Loucy (cell line): ENCODE results near the gene TBRG1.

Experiments
- H2AFZ ChIP-seq: fragments of 200-600 bp; sonication (generic); 2 replicates; pipeline ENCODE4 v1.6.0; 2016; ENCODE audit warnings: antibody characterized with exemption, mild to moderate bottlenecking, low read length, moderate library complexity
- H3F3A ChIP-seq: fragments of 200-600 bp; 2 replicates; pipeline ENCODE4 v1.6.0; 2016; ENCODE audit warnings: antibody characterized with exemption, low read depth, mild to moderate bottlenecking
- H3K27me3 ChIP-seq: fragments of 200-600 bp; sonication (generic); 2 replicates; pipeline ENCODE4 v1.6.1; 2014; ENCODE audit warnings: low read length, mild to moderate bottlenecking; ENCODE audit not compliant: insufficient read depth, poor library complexity, severe bottlenecking
- H3K36me3 ChIP-seq: fragments of 200-600 bp; sonication (generic); 2 replicates; pipeline ENCODE4 v1.6.1; 2016; ENCODE audit warnings: low read length; ENCODE audit not compliant: insufficient read depth
- H3K4me1 ChIP-seq: fragments of 200-600 bp; sonication (generic); 2 replicates; pipeline ENCODE4 v1.5.1; 2014; ENCODE audit warnings: low read length, mild to moderate bottlenecking; ENCODE audit not compliant: insufficient read depth, poor library complexity, severe bottlenecking
- H3K4me2 ChIP-seq: fragments of 200-600 bp; sonication (generic); 2 replicates; pipeline ENCODE4 v1.6.0; 2014; ENCODE audit warnings: antibody characterized with exemption, low read length, low read depth, mild to moderate bottlenecking; ENCODE audit not compliant: poor library complexity, severe bottlenecking
- H3K4me3 ChIP-seq: fragments of 200-600 bp; sonication (generic); 2 replicates; pipeline ENCODE4 v1.5.1; 2014; ENCODE audit warnings: low read length, mild to moderate bottlenecking, mixed read lengths; ENCODE audit not compliant: poor library complexity, severe bottlenecking
- H3K79me2 ChIP-seq: fragments of 200-600 bp; sonication (generic); 2 replicates; pipeline ENCODE4 v1.6.1; 2014; ENCODE audit warnings: low read length; ENCODE audit not compliant: insufficient read depth
- H3K9ac ChIP-seq: fragments of 200-600 bp; sonication (generic); 2 replicates; pipeline ENCODE4 v1.6.0; 2014; ENCODE audit warnings: mild to moderate bottlenecking, low read depth, low read length, moderate library complexity; ENCODE audit not compliant: poor library complexity, severe bottlenecking
- H3K9me2 ChIP-seq: fragments of 200-600 bp; sonication (generic); replicated peaks from 2 replicates; pipeline ENCODE4 v1.6.1; 2016; ENCODE audit warnings: low read depth, low read length, mixed read lengths
- H3K9me3 ChIP-seq: fragments of 200-600 bp; sonication (generic); 2 replicates; pipeline ENCODE4 v1.6.1; 2014; ENCODE audit warnings: mild to moderate bottlenecking, antibody characterized with exemption, low read length, low read depth; ENCODE audit not compliant: insufficient read depth
- H4K20me1 ChIP-seq: fragments of 200-600 bp; sonication (generic); 2 replicates; pipeline ENCODE4 v1.6.0; 2014; ENCODE audit warnings: antibody characterized with exemption, low read length, mild to moderate bottlenecking; ENCODE audit not compliant: insufficient read depth, poor library complexity, severe bottlenecking
- EZH2phosphoT487 ChIP-seq: fragments of 200-600 bp; IDR thresholded peaks from 2 replicates; pipeline ENCODE4 v1.6.1; 2018; ENCODE audit warnings: antibody characterized with exemption, mild to moderate bottlenecking, moderate library complexity, borderline replicate concordance
- TF ChIP-seq, protein P1 (sequence below): fragments of 200-600 bp; sonication (generic); conservative IDR thresholded peaks from 2 replicates; pipeline ENCODE4 v1.5.1; 2014; ENCODE audit warnings: mild to moderate bottlenecking, antibody characterized with exemption, low read length

TBRG1 gene

GRCh38 chr11:124633355-124633754, 10.7 kb downstream of the TBRG1 start:
- H3K9ac ChIP-seq, result no peak overlapping the region
- TF ChIP-seq, protein P1, sequence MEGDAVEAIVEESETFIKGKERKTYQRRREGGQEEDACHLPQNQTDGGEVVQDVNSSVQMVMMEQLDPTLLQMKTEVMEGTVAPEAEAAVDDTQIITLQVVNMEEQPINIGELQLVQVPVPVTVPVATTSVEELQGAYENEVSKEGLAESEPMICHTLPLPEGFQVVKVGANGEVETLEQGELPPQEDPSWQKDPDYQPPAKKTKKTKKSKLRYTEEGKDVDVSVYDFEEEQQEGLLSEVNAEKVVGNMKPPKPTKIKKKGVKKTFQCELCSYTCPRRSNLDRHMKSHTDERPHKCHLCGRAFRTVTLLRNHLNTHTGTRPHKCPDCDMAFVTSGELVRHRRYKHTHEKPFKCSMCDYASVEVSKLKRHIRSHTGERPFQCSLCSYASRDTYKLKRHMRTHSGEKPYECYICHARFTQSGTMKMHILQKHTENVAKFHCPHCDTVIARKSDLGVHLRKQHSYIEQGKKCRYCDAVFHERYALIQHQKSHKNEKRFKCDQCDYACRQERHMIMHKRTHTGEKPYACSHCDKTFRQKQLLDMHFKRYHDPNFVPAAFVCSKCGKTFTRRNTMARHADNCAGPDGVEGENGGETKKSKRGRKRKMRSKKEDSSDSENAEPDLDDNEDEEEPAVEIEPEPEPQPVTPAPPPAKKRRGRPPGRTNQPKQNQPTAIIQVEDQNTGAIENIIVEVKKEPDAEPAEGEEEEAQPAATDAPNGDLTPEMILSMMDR, result peak; percentile 54
- no peak for TF ChIP-seq EZH2phosphoT487
- H3K4me2 ChIP-seq, result no peak overlapping the region
- H3K27me3 ChIP-seq, result no peaks in the 10 kb centered on the region
- no peaks in the 10 kb centered on the region for H3F3A ChIP-seq
- H3K9me2 ChIP-seq, result no peaks in the 10 kb centered on the region
- H4K20me1 ChIP-seq, result peaks cover 2% of the 10 kb centered on the region
- H3K4me3 ChIP-seq, result no peak overlapping the region
- H3K79me2 ChIP-seq, result no peaks in the 10 kb centered on the region; the same call in 1 of the 2 replicates
- H3K36me3 ChIP-seq, result peaks cover 80% of the 10 kb centered on the region
- H3K9me3 ChIP-seq, result no peaks in the 10 kb centered on the region
- no peak overlapping the region for H2AFZ ChIP-seq
- H3K4me1 ChIP-seq, result peaks cover 4% of the 10 kb centered on the region

DNA sequence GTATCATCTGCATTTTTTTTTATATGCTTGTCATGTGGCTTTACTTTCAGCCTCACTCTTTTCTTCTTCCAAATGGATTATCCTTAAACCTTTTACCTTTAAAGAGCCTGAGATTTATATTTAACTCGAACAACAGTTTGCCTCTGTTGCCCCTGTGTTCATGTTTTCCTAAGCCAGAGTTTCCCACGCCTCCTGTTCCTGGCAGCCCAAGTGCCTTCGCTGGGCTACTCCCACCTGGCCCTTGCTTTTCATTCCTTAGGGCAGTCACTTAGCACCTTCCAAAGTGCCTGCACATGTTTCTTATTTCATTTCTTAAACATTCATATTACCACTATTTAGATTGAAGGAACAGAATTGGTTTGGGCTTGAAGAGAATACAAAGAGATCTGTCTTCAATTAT, 13.3 kb downstream of the TBRG1 start:
- H3K79me2 ChIP-seq, result no peaks in the 10 kb centered on the region
- no peaks in the 10 kb centered on the region for H3K27me3 ChIP-seq
- H3F3A ChIP-seq, result no peaks in the 10 kb centered on the region
- no peak overlapping the region for H3K9ac ChIP-seq
- no peaks in the 10 kb centered on the region for H3K9me3 ChIP-seq
- peaks cover 2% of the 10 kb centered on the region for H4K20me1 ChIP-seq
- no peak overlapping the region for H2AFZ ChIP-seq
- no peaks in the 10 kb centered on the region for H3K9me2 ChIP-seq
- peaks cover 61% of the 10 kb centered on the region for H3K36me3 ChIP-seq
- no peak overlapping the region for H3K4me2 ChIP-seq
- no peak overlapping the region for H3K4me3 ChIP-seq
- no peaks in the 10 kb centered on the region for H3K4me1 ChIP-seq
- TF ChIP-seq EZH2phosphoT487, result no peak
- TF ChIP-seq, protein P1, result no peak

GRCh38 chr11:124638500-124638899, 15.8 kb downstream of the TBRG1 start:
- H3F3A ChIP-seq, result no peaks in the 10 kb centered on the region

More at GRCh38 chr11:124638500-124638899, 15.8 kb downstream of the TBRG1 start:
- Histone ChIP-seq H2AFZ (no peak overlapping the region), H3K4me3 (no peak overlapping the region), H3K4me1 (peaks cover 7% of the 10 kb centered on the region), H4K20me1 (peaks cover 2% of the 10 kb centered on the region), H3K9me3 (no peaks in the 10 kb centered on the region), H3K27me3 (no peaks in the 10 kb centered on the region), H3K4me2 (no peak overlapping the region), H3K9ac (no peak overlapping the region), H3K36me3 (peaks cover 36% of the 10 kb centered on the region; the same call in 1 of the 2 replicates), H3K79me2 (no peaks in the 10 kb centered on the region), H3K9me2 (no peaks in the 10 kb centered on the region)
- TF ChIP-seq EZH2phosphoT487, result no peak
- TF ChIP-seq, protein P1, result no peak
